ENCODE results near the gene ARPC2. TPM values are rescaled to one million over a fixed set of nuclear protein-coding genes. Genes with fewer than 3 reads are reported as not detected.

The ARPC2 gene
- 300 and 448 TPM in 2 replicates for total RNA-seq

DNA sequence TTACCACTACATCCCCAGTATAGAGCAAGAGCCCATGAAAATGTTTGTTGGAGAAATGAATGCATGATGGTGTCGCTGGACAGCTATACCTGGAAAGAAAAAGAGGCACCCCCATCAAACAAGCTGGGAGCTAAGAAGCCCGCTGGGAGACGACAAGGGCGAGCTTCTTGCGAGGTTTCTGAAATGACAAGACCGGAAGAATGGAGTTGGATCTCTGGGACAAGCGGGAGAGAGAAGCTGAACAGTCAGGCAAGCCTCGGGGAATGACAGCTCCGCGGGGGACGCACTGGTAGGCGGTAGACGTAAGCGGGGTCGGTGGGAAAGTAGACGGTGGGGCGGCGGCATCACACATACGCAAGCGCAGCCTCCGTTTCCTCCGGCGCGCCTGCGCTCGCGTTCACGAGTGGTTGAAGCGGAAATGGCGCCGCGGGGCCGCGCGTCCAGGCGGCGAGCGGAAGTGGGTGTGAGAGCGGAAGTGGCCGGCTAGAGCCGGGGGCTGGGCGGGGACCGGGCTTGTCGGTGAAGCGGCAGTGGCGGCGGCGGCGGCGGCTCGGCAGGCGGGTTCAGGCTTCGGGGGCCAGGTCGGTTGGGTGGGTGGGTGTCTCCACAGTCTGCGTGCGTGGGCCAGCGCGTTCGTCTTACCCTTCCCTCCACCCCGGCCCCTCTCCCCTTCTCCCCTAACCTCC is at the start of gene ARPC2:
TSS of gene ARPC2 (plus strand) at position 516 of the 686 bp plus-strand sequence. CDS start 282 bp downstream, outside the sequence.

DNA sequence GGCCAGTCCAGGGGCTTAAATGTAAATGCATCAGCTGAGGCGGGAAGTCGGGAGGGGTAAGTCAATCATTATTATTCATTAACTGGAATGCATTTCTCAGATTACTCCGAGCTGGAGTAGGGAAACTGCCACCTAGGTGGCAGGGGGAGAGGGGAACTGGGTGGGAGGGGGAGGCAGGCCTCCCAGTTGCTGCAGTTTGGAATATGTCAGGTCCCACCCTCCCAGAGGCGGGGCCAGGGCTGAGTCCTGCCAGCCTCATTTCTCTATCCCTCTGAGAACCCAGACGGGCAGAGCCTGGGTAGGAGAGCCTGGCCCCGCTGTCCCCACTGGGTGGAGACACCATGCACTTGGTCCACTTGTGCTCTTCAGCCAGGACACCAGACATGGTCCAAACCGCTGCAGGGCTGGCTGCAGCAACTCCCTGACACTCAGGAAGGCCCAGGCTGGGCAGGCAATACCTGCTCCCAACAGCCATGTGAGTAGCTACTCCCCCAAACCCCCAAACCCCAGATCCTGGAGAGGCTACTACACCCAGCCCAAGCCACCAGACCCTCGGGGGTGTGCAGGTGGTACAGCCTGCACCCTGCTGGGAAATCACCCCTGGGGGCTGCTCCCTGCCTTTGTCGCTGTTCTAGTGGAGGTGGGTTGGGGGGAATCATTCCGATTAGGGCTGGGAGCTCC is 43.9 kb downstream of the ARPC2 start, which contains the start of gene GPBAR1:
TSS of gene GPBAR1 (plus strand) at position 274 of the 681 bp plus-strand sequence. CDS start 1,710 bp downstream, outside the sequence.

DNA sequence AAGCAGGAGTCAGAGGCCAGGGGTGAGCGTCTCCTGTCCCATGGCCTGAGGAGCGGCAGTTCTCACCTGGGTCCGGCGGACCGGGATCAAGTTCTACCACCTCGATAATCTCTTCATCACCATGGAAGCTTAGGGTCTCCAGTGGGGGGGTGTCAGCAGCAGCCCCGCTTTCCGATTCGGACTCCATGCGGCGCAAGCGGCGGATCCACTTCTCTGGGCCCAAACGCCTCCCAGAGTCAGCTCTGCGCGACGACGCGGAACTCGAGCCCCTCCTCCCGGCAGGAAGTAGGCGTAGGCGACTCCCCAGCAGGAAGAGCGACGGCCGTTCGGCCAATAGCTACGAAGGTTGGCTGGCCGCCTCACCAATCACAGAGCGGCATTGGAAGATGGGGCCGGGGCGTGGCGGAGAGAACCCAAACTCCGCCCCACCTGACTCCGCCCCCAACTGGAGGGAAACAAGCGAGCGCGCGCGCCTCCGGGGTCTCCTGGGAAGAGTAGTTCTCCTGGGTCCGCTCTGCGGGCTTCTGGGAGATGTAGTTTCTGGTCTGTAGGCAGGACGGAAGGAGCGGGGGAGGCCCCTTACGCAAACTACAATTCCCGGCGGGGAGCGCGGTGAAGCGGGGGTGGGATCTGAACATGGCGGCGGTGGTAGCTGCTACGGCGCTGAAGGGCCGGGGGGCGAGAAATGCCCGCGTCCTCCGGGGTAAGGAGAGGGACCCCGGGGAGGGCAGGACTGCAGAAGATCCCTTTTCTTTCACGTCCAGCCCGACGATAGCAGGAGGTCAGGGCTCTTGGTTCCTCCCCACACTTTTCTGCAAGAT is 53.1 kb downstream of the ARPC2 start, which contains the start of the genes AAMP and PNKD:
TSS of gene AAMP (minus strand) at position 238 of the 821 bp plus-strand sequence. CDS start at position 187, 51 bp downstream.
TSS of gene PNKD (plus strand) at position 620 of the 821 bp plus-strand sequence. CDS start at position 637, 17 bp downstream.

DNA sequence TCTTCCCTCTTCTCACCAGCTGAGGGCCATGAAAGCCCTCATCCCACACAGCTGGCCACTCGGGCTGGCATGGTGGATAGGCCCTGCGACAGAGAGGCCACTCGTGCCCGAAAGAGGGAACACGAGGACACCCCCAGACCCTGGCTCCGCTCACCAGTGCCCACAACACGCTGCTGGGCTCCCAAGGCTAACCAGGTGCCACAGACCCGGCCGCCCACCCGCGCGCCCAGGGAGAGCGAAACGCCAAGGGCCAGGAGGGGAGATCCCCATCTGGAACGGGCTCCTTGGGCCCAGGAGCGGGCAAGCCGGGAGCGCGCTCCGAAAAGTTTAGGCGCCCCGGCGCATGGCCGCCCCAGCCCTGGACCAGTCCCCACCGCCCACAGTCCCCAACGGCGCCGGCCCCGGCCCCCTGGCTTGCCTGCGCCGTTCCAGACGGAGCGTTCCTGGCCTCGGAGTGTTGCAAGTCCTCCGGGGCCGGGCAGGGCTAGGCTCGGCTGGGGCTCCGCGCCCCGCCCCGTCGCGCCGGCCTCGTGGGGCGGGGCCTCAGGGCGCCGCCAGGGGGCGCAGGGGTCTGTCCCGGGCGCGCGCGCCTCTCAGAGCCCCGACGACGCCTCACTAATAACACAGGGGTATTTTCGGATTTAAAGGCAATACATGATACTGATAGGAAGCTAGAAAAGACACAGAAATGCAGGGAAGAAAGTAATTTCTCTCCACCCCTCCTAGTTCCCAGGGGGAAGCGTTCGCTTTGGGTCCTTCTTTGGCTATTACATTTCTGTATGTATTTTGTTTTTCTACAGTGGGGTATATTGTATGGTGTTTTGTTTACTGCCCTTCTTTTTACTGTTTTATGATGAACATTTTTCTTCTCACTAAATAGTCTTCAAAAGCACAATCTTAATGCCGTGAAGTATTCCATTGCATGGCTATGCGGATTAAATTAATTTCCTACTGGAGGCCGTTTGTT is 75.3 kb downstream of the ARPC2 start, which contains the start of gene TMBIM1:
TSS of gene TMBIM1 (minus strand) at position 456 of the 967 bp plus-strand sequence. CDS start 10,362 bp downstream, outside the sequence.

Other genes starting within 250 kb of the ARPC2 start
- gene TNS1, start 214.2 kb upstream of the ARPC2 start, total RNA-seq = 64.6 and 97.8 TPM in 2 replicates
- not detected in 2 replicates for gene RUFY4, start 147.9 kb upstream of the ARPC2 start, total RNA-seq
- not detected in 2 replicates for gene CXCR2, start 91.2 kb upstream of the ARPC2 start, total RNA-seq
- gene CXCR1, start 50.2 kb upstream of the ARPC2 start, total RNA-seq = not detected in 2 replicates
- gene GPBAR1, start 43.8 kb downstream of the ARPC2 start, total RNA-seq = 0.12 TPM in 1 of 2 replicates, not detected in the other
- 160 and 195 TPM in 2 replicates for gene AAMP, start 52.9 kb downstream of the ARPC2 start, total RNA-seq
- gene PNKD, start 53.3 kb downstream of the ARPC2 start, total RNA-seq = 24.0 and 24.2 TPM in 2 replicates
- gene TMBIM1, start 75.3 kb downstream of the ARPC2 start, total RNA-seq = 144 and 215 TPM in 2 replicates
- not detected in 2 replicates for gene CATIP, start 139.7 kb downstream of the ARPC2 start, total RNA-seq
- gene SLC11A1, start 165.1 kb downstream of the ARPC2 start, total RNA-seq = 0.11 and 0.25 TPM in 2 replicates
- 36.7 and 46.0 TPM in 2 replicates for gene CTDSP1, start 182.7 kb downstream of the ARPC2 start, total RNA-seq
- 0.12 TPM in 1 of 2 replicates, not detected in the other for gene VIL1, start 201.9 kb downstream of the ARPC2 start, total RNA-seq